IMR-90 (cell line): ENCODE results near the gene EPN1. TPM values are rescaled to one million over a fixed set of nuclear protein-coding genes. Genes with fewer than 3 reads are reported as not detected.

Source experiments
- ATAC-seq: fragments of 200-7000 bp; cut with Tn5 transposase; 2 replicates; pipeline ENCODE4 v1.9.1; 2020; ENCODE audit warnings: low read depth, mild to moderate bottlenecking, moderate library complexity
- BruUV-seq: library from RNA; stranded (reverse); fragments of 400-500 nt; replicated peaks from 2 replicates; lab custom pipeline; 2021; lab: Mats Ljungman, UMichigan
- CTCF ChIA-PET: fragments of 300-600 bp; formaldehyde crosslinking; extraction: SDS; loops from one replicate; lab custom pipeline; 2021; ENCODE audit warnings: antibody characterized with exemption; lab: Yijun Ruan, JAX
- POLR2A ChIA-PET: fragments of 300-600 bp; sonication (Branson Sonifier 250); formaldehyde crosslinking; loops from one replicate; lab custom pipeline; 2022; ENCODE audit warnings: antibody characterized with exemption; ENCODE audit not compliant: unreplicated experiment; lab: Charles Lee
- DNase-seq: peaks from one replicate; pipeline ENCODE4 v3.0.0; 2013
- H2AFZ ChIP-seq: replicated peaks from 2 replicates; pipeline ENCODE3; 2013; ENCODE audit warnings: low read length, mild to moderate bottlenecking; ENCODE audit not compliant: poor library complexity
- H2AK5ac ChIP-seq: 2 replicates; pipeline ENCODE4 v1.6.1; 2013; ENCODE audit warnings: low read depth, low read length, inconsistent platforms
- H2AK9ac ChIP-seq: replicated peaks from 2 replicates; pipeline ENCODE3; 2013; ENCODE audit warnings: mild to moderate bottlenecking, low read depth, low read length, moderate library complexity; ENCODE audit not compliant: poor library complexity
- H2BK120ac ChIP-seq: 2 replicates; pipeline ENCODE4 v1.6.1; 2013; ENCODE audit warnings: low read depth, low read length, inconsistent platforms
- H2BK15ac ChIP-seq: 3 replicates; pipeline ENCODE4 v1.6.1; 2013; ENCODE audit warnings: low read depth, low read length, inconsistent platforms
- H2BK20ac ChIP-seq: 2 replicates; pipeline ENCODE4 v1.6.1; 2013; ENCODE audit warnings: low read depth, mild to moderate bottlenecking, inconsistent platforms, low read length, moderate library complexity
- H2BK5ac ChIP-seq: 2 replicates; pipeline ENCODE4 v1.6.1; 2013; ENCODE audit warnings: mild to moderate bottlenecking, low read depth, low read length, inconsistent platforms; ENCODE audit not compliant: poor library complexity, severe bottlenecking
- H3K14ac ChIP-seq: replicated peaks from 2 replicates; pipeline ENCODE4 v1.6.1; 2013; ENCODE audit warnings: low read depth, low read length, inconsistent platforms
- H3K18ac ChIP-seq: 2 replicates; pipeline ENCODE4 v1.6.1; 2013; ENCODE audit warnings: low read depth, low read length, control low read depth
- H3K23ac ChIP-seq: 2 replicates; pipeline ENCODE4 v1.6.1; 2013; ENCODE audit warnings: low read depth, low read length, inconsistent platforms
- H3K27ac ChIP-seq: 2 replicates; pipeline ENCODE4 v1.5.1; 2013; ENCODE audit warnings: mild to moderate bottlenecking, control low read depth, low read length; ENCODE audit not compliant: insufficient read depth
- H3K27me3 ChIP-seq: 2 replicates; pipeline ENCODE4 v1.6.1; 2013; ENCODE audit warnings: low read length; ENCODE audit not compliant: control insufficient read depth, insufficient read depth
- H3K36me3 ChIP-seq: 2 replicates; pipeline ENCODE4 v1.6.1; 2013; ENCODE audit warnings: low read length, mixed read lengths; ENCODE audit not compliant: control insufficient read depth, insufficient read depth
- H3K4ac ChIP-seq: 2 replicates; pipeline ENCODE4 v1.6.1; 2013; ENCODE audit warnings: low read depth, low read length, inconsistent platforms
- H3K4me1 ChIP-seq: 2 replicates; pipeline ENCODE4 v1.6.1; 2013; ENCODE audit warnings: low read length, mixed read lengths; ENCODE audit not compliant: control insufficient read depth, insufficient read depth
- H3K4me2 ChIP-seq: 2 replicates; pipeline ENCODE4 v1.6.1; 2013; ENCODE audit warnings: low read depth, mild to moderate bottlenecking, control low read depth, low read length, moderate library complexity
- H3K4me3 ChIP-seq: 2 replicates; pipeline ENCODE4 v1.5.1; 2013; ENCODE audit warnings: low read depth, mild to moderate bottlenecking, control low read depth, low read length, moderate library complexity; ENCODE audit not compliant: insufficient read depth
- H3K56ac ChIP-seq: 2 replicates; pipeline ENCODE4 v1.6.1; 2013; ENCODE audit warnings: low read length, inconsistent platforms; ENCODE audit not compliant: insufficient read depth; ENCODE audit errors: extremely low read depth
- H3K79me1 ChIP-seq, 2 experiments: 2 replicates each; pipeline ENCODE4 v1.6.1; 2013; ENCODE audit warnings: low read length in 2 of 2, inconsistent platforms in 1 of 2, low read depth in 1 of 2
- H3K9ac ChIP-seq: 2 replicates; pipeline ENCODE4 v1.6.1; 2013; ENCODE audit warnings: low read depth, low read length, control low read depth
- H3K9me1 ChIP-seq: 2 replicates; pipeline ENCODE4 v1.6.1; 2013; ENCODE audit warnings: low read length, inconsistent platforms; ENCODE audit not compliant: insufficient read depth
- H3K9me3 ChIP-seq: 2 replicates; pipeline ENCODE4 v1.6.1; 2013; ENCODE audit warnings: low read length; ENCODE audit not compliant: control insufficient read depth, insufficient read depth
- H4K20me1 ChIP-seq: 2 replicates; pipeline ENCODE4 v1.6.1; 2013; ENCODE audit warnings: low read length, inconsistent platforms; ENCODE audit not compliant: insufficient read depth
- H4K5ac ChIP-seq: 2 replicates; pipeline ENCODE4 v1.6.1; 2013; ENCODE audit warnings: mild to moderate bottlenecking, low read depth, low read length, control low read depth
- H4K8ac ChIP-seq, 2 experiments: 2 replicates each; pipeline ENCODE4 v1.6.1; 2013; ENCODE audit warnings: low read depth in 2 of 2, low read length in 2 of 2, control low read depth in 1 of 2, inconsistent platforms in 1 of 2
- H4K91ac ChIP-seq: 2 replicates; pipeline ENCODE4 v1.6.1; 2013; ENCODE audit warnings: low read depth, low read length, inconsistent platforms; ENCODE audit not compliant: insufficient read depth
- BHLHE40 ChIP-seq: fragments of 150-350 bp; IDR thresholded peaks from 2 replicates; pipeline ENCODE4 v1.6.1; 2016; ENCODE audit warnings: mild to moderate bottlenecking, low read depth, low read length
- CEBPB ChIP-seq: IDR thresholded peaks from 2 replicates; pipeline ENCODE4 v1.6.1; 2012; ENCODE audit warnings: low read depth, low read length, improper control_type of control experiment
- MAZ ChIP-seq: IDR thresholded peaks from 2 replicates; pipeline ENCODE4 v1.6.1; 2012; ENCODE audit warnings: low read depth, mild to moderate bottlenecking, low read length, improper control_type of control experiment, moderate library complexity, borderline replicate concordance
- WGBS, 2 experiments: methylation state at CpG; one replicate each; pipeline versions ENCODE4 v1.1.5 to v1.1.7; 2013; ENCODE audit warnings: missing lambda C conversion rate in 2 of 2; ENCODE audit not compliant: insufficient read length in 1 of 2; ENCODE audit errors: extremely low coverage in 2 of 2; 5-methylcytosine and 5-hydroxymethylcytosine counted together
- dilution Hi-C: fragments of 300-500 bp; cut with HindIII; formaldehyde crosslinking; loops from one replicate; pipeline ENCODE4 v1.14.3; 2018; ENCODE audit warnings: low sequenced_read_pairs; ENCODE audit not compliant: unreplicated experiment
- in situ Hi-C: fragments of 300-500 bp; cut with MboI; formaldehyde crosslinking; loops from 3 replicates; pipeline ENCODE4 v1.14.3; 2019; ENCODE audit warnings: low sequenced_read_pairs, inconsistent platforms, mixed read lengths
- intact Hi-C: fragments of 100-400 bp; cut with micrococcal nuclease; formaldehyde crosslinking; loops from 2 replicates; pipeline ENCODE4 v1.10.0; 2022
- polyA plus RNA-seq, 3 experiments: library from polyadenylated mRNA; depleted of rRNA; stranded (reverse); fragments of >200 nt; gene quantifications; 2 replicates each; pipeline ENCODE4 v1.2.3, GENCODE V29; 2012; ENCODE audit warnings: low replicate concordance in 1 of 3
- total RNA-seq: library from RNA; depleted of rRNA; stranded (reverse); fragments of >200 nt; gene quantifications from 2 replicates; pipeline ENCODE4 v1.2.3, GENCODE V29; 2012

EPN1 gene
- total and polyA plus RNA-seq, 2 of the 4 experiments (the other 2 are of a cell fraction), result 19.0 to 122 TPM

- no peaks in the 10 kb centered on the region for H4K20me1 ChIP-seq
- peaks cover 12% of the 10 kb centered on the region for H3K4me1 ChIP-seq
- no peaks in the 10 kb centered on the region for H3K27me3 ChIP-seq
- peak overlapping the region; percentile 89 to 96 for H4K8ac ChIP-seq
- in situ Hi-C loops (loop anchor here (25.0 kb wide), 2 partner anchors 355 to 530 kb away; partner anchors contain the start of genes BRSK1, HSPBP1 and PPP1R12C), dilution Hi-C loops (no loop called here), intact Hi-C loops (no loop called here)
- peaks cover 3% of the 10 kb centered on the region; the same call in 1 of the 2 replicates for H3K9me1 ChIP-seq
- CTCF ChIA-PET, result interaction anchor here (0.8 kb wide), 1 partner anchor 38 kb away, joined by 4 read pairs; no protein-coding TSS in a partner anchor
- no TSS peak for BruUV-seq
- H2AK9ac ChIP-seq, result peak overlapping the region; percentile 86
- H3K79me1 ChIP-seq, result peaks cover 25 to 81% of the 10 kb centered on the region in 2 experiments
- no peaks in the 10 kb centered on the region for H3K9me3 ChIP-seq
- peak overlapping the region; percentile 89 for H3K4ac ChIP-seq
- TF ChIP-seq CEBPB (no peak), MAZ (0 out of 2 replicates have a peak, but pooled peaks have one; percentile 11), BHLHE40 (0 out of 2 replicates have a peak, but pooled peaks have one; percentile 13)
- peak overlapping the region; percentile 85 for H2AFZ ChIP-seq
- H4K91ac ChIP-seq, result peak overlapping the region; percentile 60
- peak overlapping the region; percentile 76 for H3K27ac ChIP-seq
- peak overlapping the region; percentile 68 for H4K5ac ChIP-seq
- H2BK120ac ChIP-seq, result no peak overlapping the region
- POLR2A ChIA-PET, result no interaction called here
- H3K4me2 ChIP-seq, result peak overlapping the region; percentile 93
- peak overlapping the region; percentile 93 for H2AK5ac ChIP-seq
- H3K9ac ChIP-seq, result peak overlapping the region; percentile 81
- peak overlapping the region; percentile 8 for H3K56ac ChIP-seq
- peak overlapping the region; percentile 98 for H3K14ac ChIP-seq
- peak overlapping the region; percentile 75 for H2BK5ac ChIP-seq
- DNase-seq, result no peak
- H2BK20ac ChIP-seq, result no peak overlapping the region
- H3K36me3 ChIP-seq, result peaks cover 16% of the 10 kb centered on the region
- peak overlapping the region; percentile 74 for H3K4me3 ChIP-seq
- no peak overlapping the region for H2BK15ac ChIP-seq
- 15% methylated on average over 24 of the region's 65 CpGs; no CpG with 5 or more reads in 1 of the 2 experiments for WGBS, 2 experiments
- peak overlapping the region; percentile 96 for H3K23ac ChIP-seq
- ATAC-seq, result no peak
- H3K18ac ChIP-seq, result no peak overlapping the region
Measured at GRCh38 chr19:55642153-55643002, 32.6 kb upstream of the EPN1 start.
